ENCODE measurements around the gene LAMTOR3.

DNA sequence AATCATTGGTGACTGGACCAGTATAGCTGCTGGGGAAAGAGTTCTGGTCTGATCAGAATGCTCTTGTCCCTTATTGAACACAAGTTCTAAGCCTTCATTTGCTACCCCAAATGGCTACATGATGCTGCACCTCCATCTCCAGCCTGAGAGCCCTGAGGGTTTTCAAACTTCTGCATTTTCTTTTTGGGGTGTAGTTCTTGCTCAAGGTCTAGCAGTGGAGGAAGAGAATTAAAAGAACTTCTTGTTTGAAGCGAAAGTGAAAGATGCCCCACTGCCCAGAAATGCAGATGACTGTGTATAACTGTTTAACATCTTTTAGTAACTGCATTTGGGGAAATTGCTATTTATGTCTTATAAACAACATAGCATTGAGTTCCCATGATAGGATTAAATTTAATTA, 38.5 kb downstream of the LAMTOR3 start:
- TF ChIP-seq, protein P1, sequence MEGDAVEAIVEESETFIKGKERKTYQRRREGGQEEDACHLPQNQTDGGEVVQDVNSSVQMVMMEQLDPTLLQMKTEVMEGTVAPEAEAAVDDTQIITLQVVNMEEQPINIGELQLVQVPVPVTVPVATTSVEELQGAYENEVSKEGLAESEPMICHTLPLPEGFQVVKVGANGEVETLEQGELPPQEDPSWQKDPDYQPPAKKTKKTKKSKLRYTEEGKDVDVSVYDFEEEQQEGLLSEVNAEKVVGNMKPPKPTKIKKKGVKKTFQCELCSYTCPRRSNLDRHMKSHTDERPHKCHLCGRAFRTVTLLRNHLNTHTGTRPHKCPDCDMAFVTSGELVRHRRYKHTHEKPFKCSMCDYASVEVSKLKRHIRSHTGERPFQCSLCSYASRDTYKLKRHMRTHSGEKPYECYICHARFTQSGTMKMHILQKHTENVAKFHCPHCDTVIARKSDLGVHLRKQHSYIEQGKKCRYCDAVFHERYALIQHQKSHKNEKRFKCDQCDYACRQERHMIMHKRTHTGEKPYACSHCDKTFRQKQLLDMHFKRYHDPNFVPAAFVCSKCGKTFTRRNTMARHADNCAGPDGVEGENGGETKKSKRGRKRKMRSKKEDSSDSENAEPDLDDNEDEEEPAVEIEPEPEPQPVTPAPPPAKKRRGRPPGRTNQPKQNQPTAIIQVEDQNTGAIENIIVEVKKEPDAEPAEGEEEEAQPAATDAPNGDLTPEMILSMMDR (optimal IDR thresholded peaks at IDR 0.05 in 1 of 3, IDR thresholded peaks at IDR 0.05 in 1 of 3, conservative IDR thresholded peaks at IDR 0.05 in 1 of 3; ENCODE audit: extremely low read depth in 1 of 3, insufficient read depth in 2 of 3, low read length in 3 of 3): no peak
- no peak for TF ChIP-seq EZH2 (IDR thresholded peaks at IDR 0.05; ENCODE audit: low read length)

Measured in keratinocyte (primary cell).